AG10803 (cell line): ENCODE data around the gene TMCC1.

Experiments used
- DNase-seq: peaks from one replicate; pipeline ENCODE4 v3.0.0; 2010; ENCODE audit warnings: low read depth
- H3K4me3 ChIP-seq: 2 replicates; pipeline ENCODE4 v1.5.1; 2011; ENCODE audit warnings: mild to moderate bottlenecking, low read length, control low read depth
- TF ChIP-seq, protein P1 (sequence below): conservative IDR thresholded peaks from 2 replicates; pipeline ENCODE4 v1.5.1; 2011; ENCODE audit warnings: mild to moderate bottlenecking, low read length, control low read depth, inconsistent platforms

TMCC1 gene

DNA sequence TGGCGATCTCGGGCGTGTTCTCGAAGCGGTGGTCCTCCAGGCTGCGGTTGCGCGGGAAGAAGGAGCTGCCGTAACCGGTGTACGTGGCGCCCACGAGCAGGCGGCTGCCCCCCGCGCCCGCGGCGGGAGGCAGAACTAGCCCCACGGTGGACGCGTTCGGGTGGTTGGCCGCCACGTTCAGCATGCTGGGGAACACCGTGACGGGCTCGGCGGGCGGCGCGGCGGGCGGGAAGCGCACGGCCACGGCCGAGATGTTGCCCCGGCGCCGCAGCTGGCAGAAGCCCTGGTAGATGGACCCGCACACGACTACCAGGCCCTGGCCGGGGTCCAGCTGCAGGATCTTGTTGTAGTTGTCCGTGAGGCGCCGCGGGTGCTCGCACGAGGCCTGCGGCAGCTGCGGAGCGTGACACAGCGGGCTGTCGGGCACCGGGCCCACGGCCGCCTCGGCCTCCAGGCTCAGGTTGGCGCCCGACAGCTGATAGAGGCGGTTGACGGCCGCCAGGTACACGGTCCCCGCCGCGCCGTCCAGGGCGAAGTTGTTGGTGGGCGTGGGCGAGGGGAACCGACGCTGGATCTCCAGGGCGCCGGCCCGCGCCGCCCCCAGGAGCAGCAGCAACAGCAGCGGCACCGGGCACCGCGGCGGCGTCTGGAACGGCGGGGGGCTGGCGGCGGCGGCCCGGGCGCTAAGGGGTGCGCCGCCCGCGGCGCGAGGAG is 287.4 kb downstream of the TMCC1 start:
- H3K4me3 ChIP-seq: peak overlapping the region; percentile 82
- TF ChIP-seq, protein P1, sequence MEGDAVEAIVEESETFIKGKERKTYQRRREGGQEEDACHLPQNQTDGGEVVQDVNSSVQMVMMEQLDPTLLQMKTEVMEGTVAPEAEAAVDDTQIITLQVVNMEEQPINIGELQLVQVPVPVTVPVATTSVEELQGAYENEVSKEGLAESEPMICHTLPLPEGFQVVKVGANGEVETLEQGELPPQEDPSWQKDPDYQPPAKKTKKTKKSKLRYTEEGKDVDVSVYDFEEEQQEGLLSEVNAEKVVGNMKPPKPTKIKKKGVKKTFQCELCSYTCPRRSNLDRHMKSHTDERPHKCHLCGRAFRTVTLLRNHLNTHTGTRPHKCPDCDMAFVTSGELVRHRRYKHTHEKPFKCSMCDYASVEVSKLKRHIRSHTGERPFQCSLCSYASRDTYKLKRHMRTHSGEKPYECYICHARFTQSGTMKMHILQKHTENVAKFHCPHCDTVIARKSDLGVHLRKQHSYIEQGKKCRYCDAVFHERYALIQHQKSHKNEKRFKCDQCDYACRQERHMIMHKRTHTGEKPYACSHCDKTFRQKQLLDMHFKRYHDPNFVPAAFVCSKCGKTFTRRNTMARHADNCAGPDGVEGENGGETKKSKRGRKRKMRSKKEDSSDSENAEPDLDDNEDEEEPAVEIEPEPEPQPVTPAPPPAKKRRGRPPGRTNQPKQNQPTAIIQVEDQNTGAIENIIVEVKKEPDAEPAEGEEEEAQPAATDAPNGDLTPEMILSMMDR: no peak
- DNase-seq: peak; percentile 53

DNA sequence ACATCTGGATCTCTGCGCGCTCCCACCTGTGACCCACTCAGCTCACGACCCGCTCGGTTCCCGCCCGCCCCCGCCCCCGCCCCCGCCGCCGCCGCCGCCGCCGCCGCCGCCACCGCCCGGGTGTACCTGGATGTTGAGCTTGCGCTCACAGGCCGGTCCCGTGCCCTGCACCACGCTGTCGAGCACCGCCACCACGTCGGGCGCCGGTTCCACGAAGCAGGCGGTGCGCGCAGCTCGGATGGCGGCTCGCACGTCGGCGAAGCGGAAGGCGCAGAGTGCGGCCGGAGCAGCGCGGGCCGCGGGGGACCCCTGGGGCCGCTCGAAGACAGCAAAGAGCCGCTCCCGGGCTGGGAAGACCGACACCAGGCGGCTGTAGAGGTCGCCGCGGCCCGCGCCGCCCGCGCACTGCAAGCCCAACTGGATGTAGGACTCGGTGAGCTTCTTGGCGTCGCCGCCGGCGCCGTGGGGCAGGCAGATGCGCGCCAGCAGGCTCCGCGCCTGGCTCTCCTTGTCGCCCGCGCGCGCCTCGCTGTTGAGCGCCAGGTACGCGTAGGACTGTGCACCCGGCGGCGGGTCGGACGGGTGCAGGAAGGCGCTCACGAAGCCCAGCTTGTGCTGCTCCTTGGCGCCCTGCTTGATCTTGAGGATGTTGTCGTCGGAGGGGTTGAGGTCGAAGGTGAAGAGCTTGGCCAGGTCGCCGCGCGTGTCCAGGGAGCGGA is 288.1 kb downstream of the TMCC1 start:
- TF ChIP-seq, protein P1: no peak
- H3K4me3 ChIP-seq: peak overlapping the region; percentile 82
- peak; percentile 61 for DNase-seq

DNA sequence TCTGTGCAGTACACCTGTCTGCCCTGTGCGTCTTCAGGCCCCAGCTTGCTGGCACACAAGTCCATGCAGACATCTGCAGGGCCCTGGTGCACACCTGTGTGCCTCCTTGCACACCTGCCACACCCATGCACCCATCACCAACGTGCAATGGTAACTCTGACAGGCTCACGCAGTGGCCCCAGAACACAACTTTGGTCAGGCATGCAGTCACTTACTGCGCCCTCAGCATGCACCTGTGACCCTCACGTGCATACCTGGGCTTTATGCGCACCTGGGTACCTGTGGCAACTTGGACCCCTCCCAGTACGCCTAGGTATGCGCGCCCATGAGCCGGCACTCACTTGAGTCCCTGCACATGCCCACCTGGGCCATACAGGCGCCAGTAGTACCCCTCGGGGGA is 288.7 kb downstream of the TMCC1 start:
- peak overlapping the region; percentile 82 for H3K4me3 ChIP-seq
- TF ChIP-seq, protein P1: no peak
- DNase-seq: no peak

DNA sequence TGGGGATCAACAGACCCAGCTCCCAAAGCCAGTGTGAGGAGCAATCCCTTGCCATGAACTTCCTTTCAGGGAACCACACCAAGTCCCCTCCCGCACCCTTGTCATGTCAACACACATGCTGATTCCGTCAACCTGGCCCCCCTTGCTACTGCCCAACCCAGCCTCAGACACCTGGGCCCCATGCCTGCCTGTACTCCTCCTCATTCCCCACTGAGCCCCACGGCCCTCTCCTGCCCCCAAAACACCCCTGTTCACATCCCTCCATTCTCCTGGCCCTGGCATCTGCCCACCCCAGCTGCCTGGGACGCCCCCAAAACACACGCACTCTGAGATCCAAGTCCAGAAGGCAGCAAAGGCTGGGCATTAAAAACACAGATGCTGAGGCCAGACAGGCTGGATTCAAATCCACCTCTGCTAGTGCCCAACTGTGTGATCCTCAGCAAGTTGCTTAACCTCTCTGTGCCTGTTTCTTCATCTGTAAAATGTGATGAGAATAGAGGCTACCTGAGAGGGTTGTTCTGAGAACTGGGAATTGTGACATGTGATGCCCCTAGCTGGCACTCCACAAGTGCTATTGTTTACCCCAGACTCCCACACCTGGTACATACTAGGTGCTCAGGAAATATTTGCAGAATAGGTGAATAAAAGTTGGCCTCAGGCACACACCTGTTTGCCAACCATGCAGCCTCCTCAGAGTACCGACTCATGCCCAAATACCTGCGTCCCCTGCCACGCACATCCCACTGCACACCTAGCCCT is 289.3 kb downstream of the TMCC1 start:
- peak overlapping the region; percentile 82 for H3K4me3 ChIP-seq
- no peak for DNase-seq
- TF ChIP-seq, protein P1: no peak

DNA sequence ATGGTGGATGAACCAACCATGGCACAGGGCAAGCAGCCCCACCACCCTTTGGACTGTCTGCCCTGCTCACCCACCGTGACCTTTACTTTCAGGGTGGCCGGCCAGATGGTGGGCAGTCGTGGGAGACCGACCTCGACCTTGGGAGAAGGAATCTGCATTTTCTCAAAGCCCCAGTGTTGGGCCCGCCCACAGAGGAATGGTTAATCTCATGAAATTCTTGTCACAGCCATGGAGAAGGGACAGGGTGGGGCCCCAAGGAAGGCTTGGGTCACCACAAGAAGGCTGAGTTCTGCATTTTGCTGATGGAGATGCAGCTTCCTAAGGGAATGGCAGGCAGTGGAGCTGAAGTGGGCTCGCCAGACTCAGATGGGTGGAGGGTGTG is 290.0 kb downstream of the TMCC1 start:
- TF ChIP-seq, protein P1: no peak
- H3K4me3 ChIP-seq: peak overlapping the region; percentile 82

DNA sequence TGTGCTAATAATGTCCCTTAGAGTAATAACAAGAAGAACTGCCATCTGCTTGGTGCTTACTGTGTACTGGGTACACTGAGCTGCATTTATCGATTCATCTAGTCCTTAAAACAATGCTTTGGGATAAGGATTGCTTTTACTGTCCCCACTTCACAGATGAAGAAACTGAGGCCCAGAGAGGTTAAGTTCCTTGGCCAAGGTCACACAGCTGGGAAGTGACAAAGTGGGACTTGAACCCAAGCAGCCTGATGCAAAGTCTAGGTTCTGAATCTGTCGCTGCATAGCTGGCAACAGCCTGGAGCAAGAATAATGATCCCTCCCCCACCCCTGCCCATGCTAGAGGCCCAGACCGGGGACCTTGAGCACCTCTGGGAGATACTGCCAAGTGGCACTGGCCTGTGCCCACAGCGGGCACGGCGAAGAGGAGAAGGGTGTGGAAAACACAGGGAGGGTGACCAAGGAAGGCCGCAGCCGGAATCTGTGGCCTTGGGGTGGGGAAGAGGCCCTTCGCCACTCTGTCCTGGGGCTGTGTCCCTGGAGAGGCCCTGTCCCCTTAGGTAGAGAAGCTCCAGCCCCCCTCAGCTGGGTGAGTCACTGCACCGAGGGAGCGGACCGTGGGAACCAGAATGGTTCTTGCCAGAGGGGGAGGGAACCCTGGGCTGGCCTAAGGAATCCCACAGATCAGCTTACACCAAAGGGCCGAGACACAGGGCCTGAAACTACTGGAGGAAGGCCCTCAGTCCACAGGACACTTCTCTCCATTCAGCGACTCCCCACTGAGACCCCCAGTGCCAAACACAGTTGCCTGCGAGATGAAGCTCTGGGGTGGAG is 290.6 kb downstream of the TMCC1 start:
- H3K4me3 ChIP-seq: peak overlapping the region; percentile 82
- peak; percentile 94 for DNase-seq
- TF ChIP-seq, protein P1: no peak

More for the DNA sequence above, 290.0 kb downstream of the TMCC1 start:
- no peak for DNase-seq
